GM19328 (cell line): ENCODE measurements around the gene AGFG1.
A peak's percentile ranks its signal among the peaks of the same experiment; 100 is the strongest.

Experiments used
- ATAC-seq: cut with Tn5 transposase; IDR thresholded peaks from one replicate; pipeline ENCODE4 v1.9.1; 2021; ENCODE audit warnings: mild to moderate bottlenecking, moderate library complexity; ENCODE audit not compliant: unreplicated experiment

Gene AGFG1

DNA sequence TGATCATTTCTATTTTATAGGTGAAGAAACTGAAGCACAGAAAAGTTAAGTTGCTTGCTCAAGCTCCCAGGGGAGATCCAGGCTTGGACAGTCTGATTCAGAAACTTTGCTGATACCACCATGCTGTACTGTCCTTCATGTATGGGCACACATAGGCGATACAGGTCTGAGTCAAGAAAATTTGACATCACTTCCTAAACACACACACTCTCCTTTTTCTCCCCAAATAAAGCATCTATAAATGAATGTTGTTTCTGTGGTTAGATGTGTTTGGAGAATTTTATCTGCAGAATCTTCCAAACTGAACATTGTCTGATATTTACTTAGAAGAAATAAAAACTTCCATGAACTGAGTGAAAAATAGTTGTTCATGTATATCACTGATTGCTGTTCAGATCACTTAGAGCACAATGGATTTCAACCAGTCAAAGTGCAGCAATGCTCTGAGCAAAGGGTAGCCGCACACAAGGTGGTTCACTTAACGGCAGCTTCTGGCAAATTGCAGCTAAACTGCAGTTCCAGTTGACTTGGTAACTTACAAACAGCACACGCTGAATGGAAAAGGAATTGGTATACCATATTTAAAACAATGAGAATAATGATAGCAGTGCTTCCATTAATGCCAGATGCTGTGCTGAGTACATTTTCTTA lies 10.0 kb upstream of the AGFG1 start:
- ATAC-seq = peak; percentile 20

- ATAC-seq = peak; percentile 38
These were observed 9.4 kb upstream of the AGFG1 start for GRCh38 chr2:227462462-227462951.

- no peak for ATAC-seq
These were observed 8.7 kb upstream of the AGFG1 start for GRCh38 chr2:227462972-227463931.

GRCh38 chr2:227464361-227464760 lies 7.6 kb upstream of the AGFG1 start:
- no peak for ATAC-seq

DNA sequence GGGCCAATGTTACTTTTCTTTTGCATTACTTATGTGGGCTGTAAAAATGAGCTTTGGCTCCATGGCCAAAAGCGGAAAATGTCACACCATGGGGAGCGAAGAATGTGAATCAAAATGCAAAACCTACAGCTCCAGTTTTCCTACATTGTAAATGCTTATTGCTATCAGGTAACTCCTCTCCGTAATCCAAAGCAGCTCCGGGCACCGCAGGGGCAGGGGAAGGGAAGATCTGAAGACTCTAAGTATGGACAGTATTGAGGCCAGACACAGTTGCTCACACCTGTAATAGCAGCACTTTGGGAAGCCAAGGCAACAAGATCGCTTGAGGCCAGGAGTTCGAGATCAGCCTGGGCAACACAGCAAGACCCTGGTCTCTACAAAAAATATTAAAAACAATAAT lies 7.1 kb upstream of the AGFG1 start:
- ATAC-seq = no peak

- no peak for ATAC-seq
These were observed 4.9 kb upstream of the AGFG1 start for GRCh38 chr2:227466887-227467600.

- no peak for ATAC-seq
These were observed 544 bp upstream of the AGFG1 start for GRCh38 chr2:227471412-227471811.

GRCh38 chr2:227472265-227473121 lies 537 bp downstream of the AGFG1 start:
- peak; percentile 59 for ATAC-seq

DNA sequence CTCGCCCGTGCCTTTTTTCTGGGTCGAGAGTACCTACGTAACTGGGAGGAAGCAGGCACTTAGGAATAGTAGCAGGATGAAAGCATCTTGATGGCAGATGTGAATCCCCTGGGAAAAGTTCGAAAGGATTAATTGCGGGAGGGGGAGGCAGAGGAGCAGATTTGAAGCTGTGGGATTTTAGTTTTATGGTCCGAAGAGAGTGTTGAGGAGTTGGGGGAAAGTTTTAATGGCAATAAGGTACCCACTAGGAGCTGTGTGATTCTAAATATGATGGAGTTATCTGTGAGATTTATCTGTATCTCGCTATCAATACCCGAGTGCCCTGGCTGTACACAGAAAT lies 1.1 kb downstream of the AGFG1 start:
- ATAC-seq = no peak

- ATAC-seq = no peak
These were observed 1.9 kb downstream of the AGFG1 start for GRCh38 chr2:227473806-227474205.

DNA sequence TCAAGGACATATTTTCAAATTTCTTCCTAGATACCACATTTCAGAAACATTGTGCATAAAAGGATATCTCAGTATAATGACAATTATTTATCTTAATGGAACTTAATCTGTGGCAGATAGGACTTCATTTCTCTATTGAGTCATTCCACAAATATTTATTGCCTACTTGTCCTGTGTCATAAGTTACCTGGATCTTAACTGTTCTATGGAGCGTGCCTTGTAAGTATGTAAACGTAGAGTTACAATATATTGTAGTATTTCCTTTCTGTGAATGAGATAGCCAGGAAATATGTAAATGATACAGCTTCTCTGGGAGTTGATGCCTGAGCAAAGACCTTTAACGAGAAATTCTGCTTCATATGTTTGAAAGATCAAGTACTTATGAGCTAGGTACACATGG lies 2.5 kb downstream of the AGFG1 start:
- ATAC-seq = no peak

DNA sequence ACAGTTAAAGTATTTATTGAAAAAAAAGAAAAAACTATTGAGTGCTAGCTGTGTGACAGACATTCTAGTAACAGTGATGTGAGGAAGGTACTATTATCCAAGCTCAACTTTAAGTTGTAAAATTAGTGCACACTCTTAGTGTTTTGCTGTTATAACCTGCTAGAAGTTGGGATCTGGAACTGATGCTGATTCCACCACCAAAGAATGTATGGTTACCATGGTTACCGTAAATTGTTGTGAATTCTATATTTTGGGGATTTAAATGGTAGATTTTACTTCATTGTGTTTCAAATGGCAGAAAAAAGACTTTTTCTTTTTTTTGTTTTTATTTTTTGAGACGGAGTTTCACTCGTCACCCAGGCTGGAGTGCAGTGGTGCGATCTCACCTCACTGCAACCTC lies 5.3 kb downstream of the AGFG1 start:
- no peak for ATAC-seq

GRCh38 chr2:227479865-227480475 lies 8.0 kb downstream of the AGFG1 start:
- no peak for ATAC-seq

- ATAC-seq = no peak
These were observed 8.6 kb downstream of the AGFG1 start for GRCh38 chr2:227480528-227480927.

GRCh38 chr2:227482638-227483340 lies 10.8 kb downstream of the AGFG1 start:
- peak; percentile 74 for ATAC-seq

DNA sequence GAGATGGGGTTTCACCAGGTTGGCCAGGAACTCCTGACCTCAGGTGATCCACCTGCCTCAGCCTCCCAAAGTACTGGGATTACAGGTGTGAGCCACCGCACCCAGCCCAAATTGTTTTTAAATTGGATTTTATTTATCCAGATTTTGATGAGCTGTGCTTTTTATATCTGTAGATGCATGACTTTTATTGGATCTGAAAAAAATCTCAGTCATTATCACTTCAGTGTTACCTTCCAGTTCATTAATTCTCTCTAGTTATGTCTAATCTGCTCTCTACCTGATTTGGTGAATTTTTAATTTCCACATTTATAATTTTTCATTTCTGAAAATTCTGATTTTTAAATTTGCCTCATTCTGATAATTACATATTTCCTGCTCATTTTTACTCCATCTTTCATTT lies 13.5 kb downstream of the AGFG1 start:
- ATAC-seq = no peak

- no peak for ATAC-seq
These were observed 14.7 kb downstream of the AGFG1 start for GRCh38 chr2:227486688-227487087.

- ATAC-seq = no peak
These were observed 16.1 kb downstream of the AGFG1 start for GRCh38 chr2:227488045-227488444.

DNA sequence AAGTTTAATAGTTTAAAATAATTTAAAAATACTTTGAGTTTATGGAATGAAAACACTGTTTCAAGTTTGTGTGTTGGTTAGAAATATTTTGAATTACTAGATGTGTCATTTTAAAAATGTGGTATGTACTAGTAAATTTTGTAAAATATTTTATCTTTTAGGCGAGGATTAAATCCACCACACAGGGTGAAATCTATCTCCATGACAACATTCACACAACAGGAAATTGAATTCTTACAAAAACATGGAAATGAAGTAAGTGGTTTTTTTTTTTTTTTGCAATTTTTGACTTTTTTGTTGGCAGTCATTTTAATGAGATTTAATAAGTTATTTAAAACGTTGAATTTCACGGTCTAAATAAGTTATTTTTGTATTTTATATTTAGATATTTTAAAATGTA lies 19.4 kb downstream of the AGFG1 start:
- ATAC-seq = no peak

GRCh38 chr2:227493524-227493923 lies 21.6 kb downstream of the AGFG1 start:
- ATAC-seq = no peak
